ENCODE results near the gene FERMT1. TPM values are rescaled to one million over a fixed set of nuclear protein-coding genes. Genes with fewer than 3 reads are reported as not detected.

Gene FERMT1
- polyA plus RNA-seq, 1 experiment: 2.8 TPM

- no peaks in the 10 kb centered on the region for H3K9me3 ChIP-seq (ENCODE audit: control insufficient read depth, insufficient read depth, low read length)
- POLR2A ChIA-PET: no interaction called here
- no peak for DNase-seq (ENCODE audit: low read depth, low spot score)
- peaks cover 3% of the 10 kb centered on the region for H3K27me3 ChIP-seq (ENCODE audit: control insufficient read depth, insufficient read depth, low read length)
- CTCF ChIA-PET: no interaction called here
- TF ChIP-seq CTCF (IDR thresholded peaks at IDR 0.05; ENCODE audit: low read depth, low read length): no peak
- no peak overlapping the region for H3K4me3 ChIP-seq (ENCODE audit: low read depth, low read length)
- no peak overlapping the region for H3K27ac ChIP-seq (ENCODE audit: low read depth, low read length)
Measured at GRCh38 chr20:6164421-6165341, 41.9 kb upstream of the FERMT1 start.

DNA sequence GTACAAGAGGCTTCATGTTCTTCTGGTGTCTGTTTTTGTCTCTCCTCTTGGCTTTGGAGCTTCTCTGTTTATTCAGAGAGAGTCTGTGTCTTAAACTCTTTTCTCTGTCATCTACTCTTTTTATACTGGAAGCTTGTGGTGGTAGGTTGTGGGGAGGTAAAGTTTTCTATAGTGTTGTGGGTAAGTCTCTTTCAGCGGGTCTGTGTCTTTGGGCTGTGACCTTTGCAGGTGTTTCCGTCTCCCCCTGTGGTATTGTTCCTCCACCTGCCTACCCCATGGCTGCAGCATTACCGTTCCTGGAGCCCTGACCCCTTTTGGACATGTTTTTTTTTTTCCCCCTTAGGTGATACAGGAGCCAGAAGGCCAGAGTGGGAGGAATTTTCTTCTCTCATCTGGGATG is 37.9 kb upstream of the FERMT1 start:
- Histone ChIP-seq H3K9me3 (ENCODE audit: control insufficient read depth, insufficient read depth, low read length) (no peaks in the 10 kb centered on the region; the same call in 1 of the 2 replicates), H3K27ac (ENCODE audit: low read depth, low read length) (no peak overlapping the region), H3K27me3 (ENCODE audit: control insufficient read depth, insufficient read depth, low read length) (peaks cover 3% of the 10 kb centered on the region), H3K4me3 (ENCODE audit: low read depth, low read length) (no peak overlapping the region)
- ChIA-PET POLR2A (no interaction called here), CTCF (no interaction called here)
- DNase-seq (ENCODE audit: low read depth, low spot score): no peak
- no peak for TF ChIP-seq CTCF (IDR thresholded peaks at IDR 0.05; ENCODE audit: low read depth, low read length)

DNA sequence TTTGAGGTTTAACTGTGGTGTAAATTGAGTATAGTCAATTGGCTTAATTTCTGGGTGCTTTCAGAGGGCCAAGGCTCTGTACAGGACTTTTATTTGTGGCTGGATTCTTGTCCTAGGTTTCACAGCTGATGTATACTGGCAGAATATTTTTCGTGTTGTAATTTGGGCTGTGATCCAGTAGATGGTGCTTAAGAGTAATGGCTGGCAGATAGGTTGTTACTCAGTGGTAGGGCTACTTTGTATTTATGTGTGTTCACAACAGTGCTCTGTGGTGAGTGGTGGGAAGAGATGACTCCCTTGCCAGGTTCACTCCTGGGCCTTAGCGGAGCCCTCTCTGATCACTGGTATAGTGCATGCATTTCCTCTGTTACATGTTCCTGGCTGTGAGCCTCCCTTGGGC is 34.5 kb upstream of the FERMT1 start:
- Histone ChIP-seq H3K27ac (ENCODE audit: low read depth, low read length) (no peak overlapping the region), H3K27me3 (ENCODE audit: control insufficient read depth, insufficient read depth, low read length) (no peaks in the 10 kb centered on the region), H3K9me3 (ENCODE audit: control insufficient read depth, insufficient read depth, low read length) (no peaks in the 10 kb centered on the region; the same call in 1 of the 2 replicates), H3K4me3 (ENCODE audit: low read depth, low read length) (no peak overlapping the region)
- no peak for TF ChIP-seq CTCF (IDR thresholded peaks at IDR 0.05; ENCODE audit: low read depth, low read length)
- ChIA-PET POLR2A (no interaction called here), CTCF (interaction anchor here (0.6 kb wide), 1 partner anchor 468 kb away, joined by 3 read pairs; no protein-coding TSS in a partner anchor)
- no peak for DNase-seq (ENCODE audit: low read depth, low spot score)

- no peak for TF ChIP-seq CTCF (IDR thresholded peaks at IDR 0.05; ENCODE audit: low read depth, low read length)
- H3K4me3 ChIP-seq (ENCODE audit: low read depth, low read length): no peak overlapping the region
- no peak overlapping the region for H3K27ac ChIP-seq (ENCODE audit: low read depth, low read length)
- H3K27me3 ChIP-seq (ENCODE audit: control insufficient read depth, insufficient read depth, low read length): no peaks in the 10 kb centered on the region
- no peaks in the 10 kb centered on the region; the same call in 1 of the 2 replicates for H3K9me3 ChIP-seq (ENCODE audit: control insufficient read depth, insufficient read depth, low read length)
- CTCF ChIA-PET: no interaction called here
- POLR2A ChIA-PET: no interaction called here
- DNase-seq (ENCODE audit: low read depth, low spot score): no peak
Measured at GRCh38 chr20:6152777-6153176, 29.9 kb upstream of the FERMT1 start.

GRCh38 chr20:6148073-6148472 is 25.2 kb upstream of the FERMT1 start:
- no peaks in the 10 kb centered on the region for H3K9me3 ChIP-seq (ENCODE audit: control insufficient read depth, insufficient read depth, low read length)
- POLR2A ChIA-PET: no interaction called here
- CTCF ChIA-PET: no interaction called here

More at GRCh38 chr20:6148073-6148472, 25.2 kb upstream of the FERMT1 start:
- H3K27me3 ChIP-seq (ENCODE audit: control insufficient read depth, insufficient read depth, low read length): no peaks in the 10 kb centered on the region
- DNase-seq (ENCODE audit: low read depth, low spot score): no peak
- TF ChIP-seq CTCF (IDR thresholded peaks at IDR 0.05; ENCODE audit: low read depth, low read length): no peak
- H3K4me3 ChIP-seq (ENCODE audit: low read depth, low read length): no peak overlapping the region
- H3K27ac ChIP-seq (ENCODE audit: low read depth, low read length): no peak overlapping the region
